ENCODE measurements around the gene CASQ2.

CASQ2 gene

DNA sequence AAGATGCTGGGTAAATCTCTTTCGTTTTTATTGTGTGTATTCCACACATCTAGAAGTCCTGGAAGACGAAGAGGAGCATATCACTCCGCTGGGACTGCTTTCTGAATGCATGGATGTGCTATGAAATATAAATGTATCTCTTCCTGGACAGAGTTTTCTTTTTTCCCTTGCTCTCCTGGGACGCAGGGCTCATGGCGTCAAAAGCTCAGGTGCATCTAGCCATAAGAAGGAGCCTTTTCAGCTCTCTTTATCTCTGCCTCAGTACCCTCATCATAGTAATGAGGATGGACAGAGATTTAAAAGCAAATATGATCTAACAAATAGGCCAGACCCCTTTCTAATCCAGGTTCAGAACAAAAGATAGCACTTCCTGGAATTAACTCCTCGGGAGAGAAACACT is 27.5 kb upstream of the CASQ2 start:
- TF ChIP-seq, protein P1, sequence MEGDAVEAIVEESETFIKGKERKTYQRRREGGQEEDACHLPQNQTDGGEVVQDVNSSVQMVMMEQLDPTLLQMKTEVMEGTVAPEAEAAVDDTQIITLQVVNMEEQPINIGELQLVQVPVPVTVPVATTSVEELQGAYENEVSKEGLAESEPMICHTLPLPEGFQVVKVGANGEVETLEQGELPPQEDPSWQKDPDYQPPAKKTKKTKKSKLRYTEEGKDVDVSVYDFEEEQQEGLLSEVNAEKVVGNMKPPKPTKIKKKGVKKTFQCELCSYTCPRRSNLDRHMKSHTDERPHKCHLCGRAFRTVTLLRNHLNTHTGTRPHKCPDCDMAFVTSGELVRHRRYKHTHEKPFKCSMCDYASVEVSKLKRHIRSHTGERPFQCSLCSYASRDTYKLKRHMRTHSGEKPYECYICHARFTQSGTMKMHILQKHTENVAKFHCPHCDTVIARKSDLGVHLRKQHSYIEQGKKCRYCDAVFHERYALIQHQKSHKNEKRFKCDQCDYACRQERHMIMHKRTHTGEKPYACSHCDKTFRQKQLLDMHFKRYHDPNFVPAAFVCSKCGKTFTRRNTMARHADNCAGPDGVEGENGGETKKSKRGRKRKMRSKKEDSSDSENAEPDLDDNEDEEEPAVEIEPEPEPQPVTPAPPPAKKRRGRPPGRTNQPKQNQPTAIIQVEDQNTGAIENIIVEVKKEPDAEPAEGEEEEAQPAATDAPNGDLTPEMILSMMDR (IDR thresholded peaks at IDR 0.05; ENCODE audit: insufficient read depth, low read depth, low read length, missing control alignments), result no peak
- no peak for DNase-seq (ENCODE audit: low read depth)
- no peak overlapping the region for H3K4me3 ChIP-seq (ENCODE audit: low read depth, low read length)

DNA sequence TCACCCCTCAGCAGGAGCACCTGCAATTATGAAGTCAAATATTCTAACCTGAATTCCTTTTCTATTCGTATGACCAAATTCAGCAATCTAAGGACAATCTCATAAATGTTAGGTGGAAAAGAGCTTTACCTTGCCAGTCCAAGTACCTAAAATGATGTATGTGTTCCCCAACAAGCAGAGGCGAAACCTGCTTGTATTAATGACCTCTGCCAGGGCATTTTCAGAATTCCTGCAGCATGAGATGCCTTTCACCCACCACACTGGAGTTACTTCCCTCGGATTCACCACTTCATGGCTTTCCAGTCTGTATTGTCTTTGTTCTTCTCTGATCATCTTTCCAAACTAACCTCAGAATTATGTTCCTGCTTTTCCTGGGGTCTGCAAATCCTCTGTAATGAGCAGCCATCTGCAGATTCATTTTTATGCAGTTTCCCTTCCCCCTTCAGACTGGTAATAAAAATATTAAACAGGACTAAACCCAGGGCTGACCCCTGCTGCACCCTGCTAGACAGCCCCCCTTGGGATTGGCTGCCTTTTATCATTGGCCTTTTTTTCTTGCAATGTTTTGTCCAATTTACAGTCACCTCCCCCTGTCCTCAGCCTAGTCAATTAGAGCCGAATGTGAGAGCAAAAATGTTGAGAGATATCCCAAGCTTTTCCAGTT is 26.6 kb upstream of the CASQ2 start:
- no peak for DNase-seq (ENCODE audit: low read depth)
- H3K4me3 ChIP-seq (ENCODE audit: low read depth, low read length), result no peak overlapping the region
- TF ChIP-seq, protein P1 (IDR thresholded peaks at IDR 0.05; ENCODE audit: insufficient read depth, low read depth, low read length, missing control alignments), result no peak

GRCh38 chr1:115793162-115793561 is 24.6 kb upstream of the CASQ2 start:
- no peak for DNase-seq (ENCODE audit: low read depth)
- no peak overlapping the region for H3K4me3 ChIP-seq (ENCODE audit: low read depth, low read length)
- TF ChIP-seq, protein P1 (IDR thresholded peaks at IDR 0.05; ENCODE audit: insufficient read depth, low read depth, low read length, missing control alignments), result no peak

GRCh38 chr1:115791816-115792215 is 23.3 kb upstream of the CASQ2 start:
- TF ChIP-seq, protein P1 (IDR thresholded peaks at IDR 0.05; ENCODE audit: insufficient read depth, low read depth, low read length, missing control alignments), result no peak
- no peak for DNase-seq (ENCODE audit: low read depth)
- no peak overlapping the region for H3K4me3 ChIP-seq (ENCODE audit: low read depth, low read length)

DNA sequence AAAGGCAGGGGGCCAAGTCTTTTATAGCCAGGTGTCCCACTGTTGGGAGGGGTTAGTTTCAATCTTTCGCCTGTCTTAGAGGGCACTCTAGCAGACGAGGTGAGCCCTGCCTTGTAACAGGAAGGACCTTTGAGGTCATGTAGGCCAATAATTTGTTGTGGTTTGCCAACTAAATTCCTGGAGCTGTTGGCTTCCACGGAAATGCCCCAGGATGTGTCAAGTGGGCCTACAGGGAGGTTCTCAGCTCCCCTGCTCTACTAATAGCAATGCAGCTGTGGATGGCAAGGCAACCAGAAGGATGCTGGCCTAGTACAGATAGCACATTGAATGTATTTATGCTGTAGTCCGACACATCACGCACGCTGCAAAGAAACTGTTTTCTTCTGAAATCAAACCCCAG is 22.3 kb upstream of the CASQ2 start:
- DNase-seq (ENCODE audit: low read depth), result no peak
- TF ChIP-seq, protein P1 (IDR thresholded peaks at IDR 0.05; ENCODE audit: insufficient read depth, low read depth, low read length, missing control alignments), result no peak
- no peak overlapping the region for H3K4me3 ChIP-seq (ENCODE audit: low read depth, low read length)

- H3K4me3 ChIP-seq (ENCODE audit: low read depth, low read length), result no peak overlapping the region
- TF ChIP-seq, protein P1 (IDR thresholded peaks at IDR 0.05; ENCODE audit: insufficient read depth, low read depth, low read length, missing control alignments), result no peak
- no peak for DNase-seq (ENCODE audit: low read depth)
Measured at GRCh38 chr1:115790356-115790755, 21.8 kb upstream of the CASQ2 start.

DNA sequence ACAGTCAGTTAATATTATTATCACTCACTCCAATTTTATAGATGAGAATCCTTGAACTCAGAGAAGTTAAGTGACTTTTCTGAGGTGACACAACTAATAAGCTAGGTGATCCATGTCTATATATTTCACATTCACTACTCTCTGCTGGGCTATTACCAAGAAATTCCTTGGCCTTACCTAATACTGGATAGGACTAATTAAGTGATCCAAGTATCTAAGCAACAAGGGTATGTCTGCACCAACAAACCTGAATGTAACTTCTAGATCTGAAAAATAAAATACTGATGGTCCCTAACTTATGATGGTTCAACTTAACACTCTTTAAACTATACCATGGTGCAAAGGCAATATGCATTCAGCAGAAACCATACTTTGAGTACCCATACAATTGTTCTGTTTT is 14.8 kb upstream of the CASQ2 start:
- no peak for DNase-seq (ENCODE audit: low read depth)
- TF ChIP-seq, protein P1 (IDR thresholded peaks at IDR 0.05; ENCODE audit: insufficient read depth, low read depth, low read length, missing control alignments), result no peak

More for the DNA sequence above, 14.8 kb upstream of the CASQ2 start:
- H3K4me3 ChIP-seq (ENCODE audit: low read depth, low read length), result no peak overlapping the region
